SIG-M5 treated with dmso at 0.1 percent for 504 hours (cell line): ENCODE results near the gene CREBRF.
"Not testable (repeated sequence)": the region's sequence is repeated elsewhere in the genome, so short reads cannot be mapped to it uniquely, and the experiment has no call there.

Experiments used
- DNase-seq: peaks from one replicate; lab custom pipeline; 2025; ENCODE audit not compliant: unreplicated experiment; lab: John Stamatoyannopoulos, UW

The CREBRF gene, protein sequence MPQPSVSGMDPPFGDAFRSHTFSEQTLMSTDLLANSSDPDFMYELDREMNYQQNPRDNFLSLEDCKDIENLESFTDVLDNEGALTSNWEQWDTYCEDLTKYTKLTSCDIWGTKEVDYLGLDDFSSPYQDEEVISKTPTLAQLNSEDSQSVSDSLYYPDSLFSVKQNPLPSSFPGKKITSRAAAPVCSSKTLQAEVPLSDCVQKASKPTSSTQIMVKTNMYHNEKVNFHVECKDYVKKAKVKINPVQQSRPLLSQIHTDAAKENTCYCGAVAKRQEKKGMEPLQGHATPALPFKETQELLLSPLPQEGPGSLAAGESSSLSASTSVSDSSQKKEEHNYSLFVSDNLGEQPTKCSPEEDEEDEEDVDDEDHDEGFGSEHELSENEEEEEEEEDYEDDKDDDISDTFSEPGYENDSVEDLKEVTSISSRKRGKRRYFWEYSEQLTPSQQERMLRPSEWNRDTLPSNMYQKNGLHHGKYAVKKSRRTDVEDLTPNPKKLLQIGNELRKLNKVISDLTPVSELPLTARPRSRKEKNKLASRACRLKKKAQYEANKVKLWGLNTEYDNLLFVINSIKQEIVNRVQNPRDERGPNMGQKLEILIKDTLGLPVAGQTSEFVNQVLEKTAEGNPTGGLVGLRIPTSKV

DNA sequence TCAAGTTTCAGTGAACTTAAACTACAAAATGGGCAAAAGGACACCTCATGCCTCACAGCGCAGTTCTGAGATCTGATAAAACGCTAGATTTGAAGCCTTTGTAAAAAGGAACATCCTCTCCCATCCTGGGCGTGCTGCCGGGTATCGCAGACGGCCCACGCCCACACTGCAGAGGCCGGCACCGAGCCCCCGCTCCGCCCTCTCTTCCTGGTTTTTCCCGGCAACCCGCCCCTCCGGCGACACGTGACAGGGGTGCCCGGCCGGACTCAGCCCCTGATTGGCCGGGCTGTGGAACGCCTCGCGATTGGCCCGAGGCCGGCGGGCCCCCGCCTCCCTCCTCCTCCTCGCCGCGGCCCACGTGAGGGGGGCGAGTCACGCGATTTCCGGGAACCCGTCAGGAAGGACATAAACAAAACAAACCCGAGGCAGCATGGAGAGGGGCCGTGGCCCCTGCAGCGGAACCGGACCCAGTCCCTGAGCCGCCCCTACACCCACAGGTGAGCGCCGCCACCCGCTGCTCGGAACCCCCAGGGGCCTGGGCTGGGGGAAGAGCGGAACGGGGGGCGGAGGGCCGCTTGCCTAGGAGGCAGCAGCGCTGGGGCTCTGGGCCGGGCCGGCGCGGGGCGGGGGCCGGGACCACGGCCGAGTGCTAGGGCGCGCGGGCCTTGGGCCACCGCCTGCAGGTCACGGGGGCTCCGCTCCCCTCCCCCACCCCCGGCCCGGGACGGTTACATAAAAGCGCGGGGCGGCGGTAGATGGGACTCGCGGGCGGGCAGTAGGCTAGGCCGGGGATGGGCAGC lies at the start of gene CREBRF:
CREBRF (plus strand) TSS at position 370 of the 800 bp plus-strand sequence. CDS start 24,424 bp downstream, outside the sequence.
- peak; percentile 95 for DNase-seq

DNA sequence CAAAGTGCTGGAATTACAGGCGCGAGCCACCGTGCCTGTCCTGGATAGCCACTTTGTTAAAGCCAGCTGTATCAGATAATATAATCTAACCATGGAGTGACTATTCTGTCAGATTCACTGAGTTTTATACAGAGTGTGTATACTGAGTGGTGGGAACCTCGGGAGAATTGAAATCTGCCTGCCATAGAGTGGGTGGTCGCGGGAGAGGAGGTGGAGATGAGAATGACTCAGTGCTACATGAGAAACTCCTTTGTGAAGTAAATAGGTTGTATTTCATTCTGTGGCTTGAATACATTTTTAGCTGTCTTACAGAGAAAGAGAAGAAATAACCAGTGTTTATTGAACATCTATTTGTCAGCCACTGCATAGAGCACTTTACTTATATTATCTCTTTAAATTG lies 46.1 kb upstream of the CREBRF start:
- no peak for DNase-seq

DNA sequence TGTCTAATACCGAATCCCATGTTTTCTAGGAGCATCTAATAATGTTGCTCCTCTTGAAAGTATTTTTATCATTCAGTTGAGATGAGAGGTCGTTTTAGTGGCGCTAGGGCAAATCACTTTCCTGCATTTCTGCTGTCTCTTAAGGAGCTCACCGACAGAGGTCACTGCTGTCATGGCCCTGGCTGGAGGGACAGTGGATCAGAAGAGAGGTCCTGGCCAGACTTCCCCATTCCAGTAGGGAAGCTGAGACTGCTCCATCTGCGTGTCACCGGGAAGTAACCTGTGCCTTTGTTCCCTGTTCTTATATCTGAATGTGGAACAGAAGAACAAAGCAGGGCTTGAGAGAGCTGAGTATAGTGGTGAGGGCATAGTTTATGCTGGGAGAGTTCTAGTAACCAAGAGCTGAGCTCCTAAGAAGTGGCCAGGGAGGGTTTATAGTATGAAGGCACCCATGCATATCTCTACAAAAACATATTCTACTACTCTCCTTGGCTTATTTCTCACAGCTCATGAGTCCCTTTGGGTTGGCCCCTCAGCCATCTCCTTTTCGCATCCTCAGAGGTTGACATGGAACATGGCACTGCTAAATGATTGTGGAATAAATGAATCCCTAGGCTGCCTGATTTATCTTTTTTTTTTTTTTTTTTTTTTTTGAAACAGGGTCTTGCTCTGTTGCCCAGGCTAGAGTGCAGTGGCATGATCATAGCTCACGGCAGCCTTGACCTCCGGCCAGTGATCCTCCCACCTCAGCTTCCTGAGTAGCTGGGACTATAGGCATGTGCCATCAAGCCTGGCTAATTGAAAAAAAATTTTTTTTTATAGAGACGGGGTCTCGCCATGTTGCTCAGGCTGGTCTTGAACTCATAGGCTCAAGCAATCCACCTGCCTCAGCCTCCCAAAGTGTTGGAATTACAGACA lies 45.3 kb upstream of the CREBRF start:
- no peak for DNase-seq

DNA sequence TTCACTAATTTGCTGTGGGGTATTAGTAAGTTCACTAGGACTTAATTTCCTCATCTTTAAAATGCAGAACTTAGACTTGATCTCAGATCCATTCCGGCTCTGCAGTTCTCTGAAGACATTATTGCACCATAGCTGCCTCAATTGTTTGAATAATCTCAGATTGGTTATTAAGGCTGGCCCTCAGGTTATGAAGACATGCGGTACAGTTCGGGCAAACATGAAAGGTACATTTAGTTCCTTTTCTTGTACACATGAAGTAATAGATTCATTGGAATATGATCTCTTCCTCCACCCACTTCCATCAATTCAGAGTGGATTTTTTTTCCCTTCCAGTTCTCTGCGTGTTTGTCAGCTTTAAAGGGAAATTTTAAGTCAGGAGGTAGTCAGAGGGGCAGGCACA lies 44.6 kb upstream of the CREBRF start:
- DNase-seq = peak; percentile 27

DNA sequence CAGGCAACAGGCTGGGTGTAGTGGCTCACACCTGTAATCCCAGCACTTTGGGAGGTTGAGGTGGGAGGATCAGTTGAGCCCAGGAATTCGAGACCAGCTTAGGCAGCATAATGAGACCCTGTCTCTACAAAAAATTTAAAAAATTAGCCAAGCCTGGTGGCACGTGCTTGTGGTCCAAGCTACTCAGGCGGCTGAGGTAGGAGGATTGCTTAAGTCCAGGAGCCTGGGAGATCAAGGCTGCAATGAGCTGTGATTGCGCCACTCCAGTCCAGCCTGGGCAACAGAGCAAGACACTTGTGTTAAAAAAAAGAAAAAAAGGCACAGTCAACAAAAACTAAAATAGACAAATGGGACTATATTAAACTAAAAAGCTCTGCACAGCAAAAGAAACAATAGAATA lies 43.3 kb upstream of the CREBRF start:
- DNase-seq = peak; percentile 23

DNA sequence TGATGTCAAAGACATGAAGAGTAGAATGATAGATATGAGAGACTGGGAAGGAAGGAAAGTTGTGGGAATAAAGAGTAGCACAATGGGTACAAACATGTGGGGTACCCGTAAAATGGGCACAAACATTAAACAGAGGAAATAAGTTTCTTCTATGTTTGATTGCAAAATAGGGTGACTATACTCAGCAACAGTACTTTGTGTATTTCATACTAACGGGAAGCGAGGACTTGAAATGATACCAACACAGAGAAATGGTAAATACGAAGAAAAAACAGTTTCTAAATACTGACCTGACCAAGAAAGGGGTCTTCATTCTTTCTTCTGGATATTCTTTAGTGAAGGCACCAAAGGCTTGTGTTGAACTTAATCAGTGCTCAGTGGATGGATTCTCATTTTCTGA lies 41.5 kb upstream of the CREBRF start:
- no peak for DNase-seq

DNA sequence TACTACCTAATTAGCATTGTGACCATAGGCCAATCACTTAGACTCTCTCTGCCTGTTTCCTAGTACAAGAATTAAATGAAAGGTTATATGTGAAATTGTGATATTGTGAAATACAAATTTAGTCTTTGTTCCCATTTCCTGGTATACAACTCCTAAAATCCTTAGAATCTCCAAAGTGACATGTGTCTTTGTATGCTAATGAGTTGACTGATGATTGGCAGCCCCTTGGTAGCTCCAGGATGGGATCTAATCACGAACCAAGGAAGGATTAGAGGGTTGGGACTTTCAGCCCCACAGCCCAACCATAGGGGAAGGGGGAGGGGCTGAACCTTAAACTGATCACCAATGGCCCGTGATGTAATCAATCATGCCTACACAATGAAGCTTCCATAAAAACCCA lies 41.0 kb upstream of the CREBRF start:
- DNase-seq = no peak

DNA sequence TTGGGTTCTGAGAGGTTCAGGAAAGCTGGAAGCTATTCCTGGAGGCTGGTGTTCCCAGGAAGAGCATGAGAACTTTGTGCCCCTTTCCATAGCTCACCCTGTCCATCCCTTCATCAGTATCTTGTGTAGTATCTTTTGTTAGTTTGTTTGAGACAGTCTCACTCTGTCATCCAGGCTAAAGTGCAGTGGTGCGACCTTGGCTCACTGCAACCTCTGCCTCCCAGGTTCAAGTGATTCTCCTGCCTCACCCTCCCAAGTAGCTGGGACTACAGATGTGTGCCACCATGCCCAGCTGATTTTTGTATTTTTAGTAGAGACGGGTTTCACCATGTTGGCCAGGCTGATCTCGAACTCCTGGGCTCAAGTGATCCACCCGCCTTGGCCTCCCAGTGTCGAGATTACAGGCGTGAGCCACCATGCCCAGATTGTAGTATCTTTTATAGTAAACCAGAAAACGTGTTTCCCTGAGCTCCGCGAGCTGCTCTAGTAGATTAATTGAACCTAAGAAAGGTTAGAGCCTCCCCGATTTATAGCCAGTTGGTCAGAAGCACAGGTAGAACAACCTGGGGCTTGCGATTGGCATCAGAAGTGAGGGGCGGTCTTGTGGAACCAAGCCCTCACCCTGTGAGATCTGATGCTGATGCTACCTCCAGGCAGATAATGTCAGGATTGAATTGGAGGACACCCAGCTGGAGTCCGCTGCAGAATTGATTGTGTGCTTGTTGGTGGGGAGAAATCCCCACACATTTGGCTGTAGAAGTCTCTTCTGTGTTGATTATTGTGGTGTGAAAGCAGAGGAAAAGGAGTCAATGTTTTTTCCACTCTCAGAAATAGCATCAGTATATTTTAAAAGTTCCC lies 40.3 kb upstream of the CREBRF start:
- no peak for DNase-seq

DNA sequence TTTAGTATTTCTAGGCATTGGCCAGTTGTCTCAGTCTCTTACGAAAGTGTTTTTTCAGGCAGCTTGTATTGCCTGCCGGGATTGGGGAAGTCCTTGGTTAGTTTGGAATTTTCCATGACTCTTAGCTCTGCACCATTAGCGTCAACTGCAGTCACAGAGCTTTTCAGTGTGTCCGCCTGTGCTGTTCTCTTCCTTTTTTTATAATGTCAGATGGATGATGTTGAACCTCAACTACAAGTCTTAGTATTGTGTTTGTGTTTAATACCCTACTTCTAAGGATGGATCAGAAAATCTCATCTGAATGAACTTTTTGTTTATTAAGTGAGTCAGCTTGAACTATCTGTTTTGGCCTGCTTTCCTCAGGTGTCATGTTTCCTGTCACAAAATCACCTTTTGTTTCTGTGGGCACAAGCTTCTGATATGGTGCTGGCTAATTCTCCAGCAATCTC lies 39.5 kb upstream of the CREBRF start:
- DNase-seq = no peak

DNA sequence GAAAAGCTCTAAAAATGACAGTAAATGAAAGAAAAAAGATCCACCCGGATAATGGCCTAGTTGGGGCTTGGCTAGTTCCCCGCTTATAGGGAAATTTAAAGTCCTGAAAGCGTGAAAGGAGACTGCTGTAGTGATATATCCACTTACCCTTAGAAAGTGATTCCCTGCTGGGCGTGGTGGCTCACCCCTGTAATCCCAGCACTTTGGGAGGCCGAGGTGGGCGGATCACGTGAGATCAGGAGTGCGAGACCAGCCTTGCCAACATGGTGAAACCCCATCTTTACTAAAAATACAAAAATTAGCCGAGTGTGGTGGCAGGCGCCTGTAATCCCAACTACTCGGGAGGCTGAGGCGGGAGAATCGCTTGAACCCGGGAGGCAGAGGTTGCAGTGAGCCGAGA lies 39.1 kb upstream of the CREBRF start:
- DNase-seq = not testable (repeated sequence)

DNA sequence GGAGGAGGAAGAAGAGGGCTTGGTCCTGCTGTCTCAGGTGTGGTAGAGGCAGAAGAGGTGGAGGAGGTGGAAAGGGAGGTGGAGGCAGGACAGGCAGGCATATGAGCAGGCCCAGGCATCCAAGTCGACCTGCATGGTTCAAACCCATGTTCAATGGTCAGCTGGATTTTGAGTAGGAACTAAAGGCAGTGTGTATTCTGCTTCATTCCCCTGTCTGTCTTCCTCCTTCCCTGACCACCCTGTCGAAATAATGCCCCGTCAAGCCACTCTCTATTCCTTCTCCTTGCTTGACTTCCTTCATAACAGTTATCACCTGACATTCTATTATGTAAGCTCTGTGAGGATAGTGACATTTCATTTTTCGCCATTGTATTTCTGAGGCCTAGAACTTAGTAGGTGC lies 37.8 kb upstream of the CREBRF start:
- DNase-seq = no peak

DNA sequence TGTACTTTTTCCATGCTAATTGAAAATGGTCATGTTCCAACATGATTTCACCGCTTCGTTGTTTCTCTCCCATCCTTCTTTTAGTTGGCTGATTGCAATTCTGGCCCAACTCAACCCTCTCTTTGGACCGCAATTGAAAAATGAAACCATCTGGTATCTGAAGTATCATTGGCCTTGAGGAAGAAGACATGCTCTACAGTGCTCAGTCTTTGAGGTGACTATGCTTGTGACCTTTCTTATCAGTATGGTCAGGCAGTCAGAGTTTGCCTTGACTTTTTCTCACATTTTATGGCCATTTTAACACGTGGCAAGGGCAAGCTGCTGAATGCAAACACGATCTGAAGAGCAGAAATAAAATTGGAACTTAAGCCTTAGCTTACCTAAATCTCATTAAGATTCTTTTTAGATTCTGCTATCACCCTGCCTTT lies 36.0 kb upstream of the CREBRF start:
- no peak for DNase-seq

DNA sequence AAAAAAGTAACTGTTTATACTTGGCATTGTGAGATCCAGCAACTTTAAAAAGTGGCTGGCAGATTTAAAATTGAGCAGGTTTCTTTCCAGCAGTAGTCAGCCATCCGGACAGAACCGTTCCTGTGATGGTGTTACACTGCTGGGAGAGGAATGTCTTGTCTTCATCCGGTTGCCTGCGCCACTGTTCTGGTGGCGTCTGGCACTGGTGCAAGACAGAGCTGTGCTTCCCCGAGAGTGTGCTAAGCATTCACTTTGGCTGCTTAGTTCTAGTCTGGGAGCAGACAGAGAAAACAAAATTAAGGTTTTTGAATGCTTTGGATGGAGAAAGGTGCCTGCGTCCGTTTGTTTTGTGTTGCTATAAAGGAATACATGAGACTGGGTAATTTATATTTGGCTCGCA lies 35.5 kb upstream of the CREBRF start:
- no peak for DNase-seq

DNA sequence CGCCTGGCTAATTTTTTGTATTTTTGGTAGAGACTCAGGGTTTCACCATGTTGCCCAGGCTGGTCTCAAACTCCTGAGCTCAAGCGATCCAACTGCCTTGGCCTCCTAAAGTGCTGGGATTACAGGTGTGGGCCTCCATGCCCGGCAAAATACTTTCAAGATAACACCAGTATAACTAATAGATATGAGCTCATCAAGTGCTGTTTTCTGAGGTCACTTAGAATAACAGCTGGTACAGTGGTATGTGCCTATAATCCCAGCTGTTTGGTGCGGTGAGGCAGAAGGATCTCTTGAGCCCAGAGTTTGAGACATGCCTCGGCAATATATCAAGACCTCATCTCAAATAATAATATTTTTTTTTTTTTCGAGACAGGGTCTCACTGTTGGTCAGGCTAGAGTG lies 30.5 kb upstream of the CREBRF start:
- no peak for DNase-seq

DNA sequence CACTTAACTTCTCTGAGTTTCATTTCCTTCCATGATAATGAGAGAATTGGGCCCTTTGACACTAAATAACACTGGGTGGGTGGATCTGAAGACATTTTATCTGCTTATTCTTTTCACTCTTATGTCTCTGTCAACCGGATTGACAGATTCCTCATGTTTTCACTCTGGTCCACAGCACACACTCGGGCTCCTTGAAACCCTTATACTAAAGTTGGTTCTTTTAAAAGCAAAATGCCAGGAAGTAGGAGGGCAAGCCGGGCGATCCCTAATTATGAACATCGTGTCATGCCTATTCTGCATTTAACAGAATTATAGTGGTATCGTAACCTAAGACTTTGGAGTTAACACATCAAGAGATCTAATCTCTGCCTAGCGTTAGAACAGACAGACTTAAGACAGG lies 28.2 kb upstream of the CREBRF start:
- no peak for DNase-seq

DNA sequence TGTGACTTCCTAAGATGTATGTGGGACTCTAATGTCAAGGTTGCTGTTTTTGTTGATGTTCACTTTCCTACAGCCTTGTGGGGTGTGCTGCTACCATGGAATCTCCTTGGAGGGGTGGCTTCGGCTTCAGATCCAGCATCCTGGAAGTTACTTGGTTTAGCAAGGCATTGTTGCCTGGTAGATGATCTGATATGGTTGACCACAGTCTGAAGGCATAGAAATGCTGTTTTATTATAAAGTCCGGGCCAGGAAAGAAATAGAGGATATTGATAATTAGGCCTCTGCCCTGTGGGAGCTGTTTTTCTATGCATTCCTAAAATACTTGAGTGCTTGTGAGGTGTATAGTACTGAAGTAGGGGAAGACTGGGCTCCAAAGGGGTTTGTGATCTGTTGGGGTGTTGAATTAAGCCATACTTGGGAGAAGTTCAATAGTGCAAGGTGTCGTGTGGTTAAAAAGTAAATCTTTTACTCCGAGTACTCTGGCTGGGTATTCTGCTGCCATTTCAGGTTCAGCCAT lies 27.3 kb upstream of the CREBRF start:
- no peak for DNase-seq

DNA sequence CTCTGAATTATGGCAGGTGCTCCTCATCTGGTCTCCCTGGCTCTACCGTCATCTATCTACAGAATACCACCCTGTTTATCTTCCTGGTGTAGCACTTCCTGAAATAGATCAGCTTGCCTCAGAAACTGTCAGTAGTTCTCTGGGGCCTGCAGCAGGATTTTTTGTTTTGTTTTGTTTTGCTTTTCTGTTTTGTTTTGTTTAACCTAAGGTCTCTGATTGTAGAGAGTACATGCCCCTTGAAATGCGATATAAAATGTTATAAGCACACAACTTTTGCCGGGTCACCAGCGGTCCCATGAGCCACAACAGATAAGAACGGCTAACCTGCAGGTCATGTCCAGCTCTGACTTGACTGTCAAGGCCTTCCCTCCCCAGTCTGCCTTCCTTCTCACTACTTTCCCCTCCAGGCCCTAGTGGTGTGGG lies 26.6 kb upstream of the CREBRF start:
- DNase-seq = no peak

DNA sequence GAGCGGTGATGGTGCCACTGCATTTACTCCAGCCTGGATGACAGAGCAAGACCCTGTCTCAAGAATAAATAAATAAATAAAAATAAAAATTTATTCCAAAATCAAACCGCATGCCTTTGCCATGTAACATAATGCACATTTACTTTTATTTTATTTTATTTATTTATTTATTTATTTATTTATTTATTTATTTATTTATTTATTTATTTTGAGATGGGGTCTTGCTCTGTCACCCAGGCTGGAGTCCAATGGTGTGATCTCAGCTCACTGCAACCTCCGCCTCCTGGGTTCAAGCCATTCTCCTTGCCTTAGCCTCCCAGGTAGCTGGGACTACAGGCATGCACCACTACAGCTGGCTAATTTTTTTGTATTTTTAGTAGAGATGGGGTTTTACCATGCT lies 24.1 kb upstream of the CREBRF start:
- not testable (repeated sequence) for DNase-seq

DNA sequence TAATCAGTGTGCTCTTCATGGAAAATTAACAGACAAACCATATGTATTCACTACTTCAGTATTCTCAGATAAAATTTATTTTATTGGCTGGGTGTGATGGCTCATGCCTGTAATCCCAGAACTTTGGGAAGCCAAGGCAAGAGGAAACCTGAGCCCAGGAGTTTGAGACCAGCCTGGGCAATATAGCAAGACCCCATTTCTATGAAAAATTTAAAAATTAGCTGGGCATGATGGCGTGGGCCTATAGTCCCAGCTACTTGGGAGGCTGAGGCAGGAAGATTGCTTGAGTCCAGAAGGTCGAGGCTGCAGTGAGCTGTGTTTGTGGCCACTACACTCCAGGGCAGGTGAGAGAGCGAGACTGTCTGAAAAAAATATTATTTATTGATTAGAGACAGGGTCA lies 23.4 kb upstream of the CREBRF start:
- no peak for DNase-seq
